GM18499 (cell line): ENCODE data around the gene EZR.
"Not testable (repeated sequence)": the region's sequence is repeated elsewhere in the genome, so short reads cannot be mapped to it uniquely, and the experiment has no call there.

Experiments
- ATAC-seq: cut with Tn5 transposase; IDR thresholded peaks from one replicate; pipeline ENCODE4 v1.9.1; 2021; ENCODE audit warnings: moderate number of reproducible peaks; ENCODE audit not compliant: insufficient read depth, unreplicated experiment

EZR gene

GRCh38 chr6:158843751-158844683, 24.8 kb upstream of the EZR start:
- no peak for ATAC-seq

GRCh38 chr6:158841358-158841757, 22.2 kb upstream of the EZR start:
- no peak for ATAC-seq

- ATAC-seq, result no peak
Observed at GRCh38 chr6:158840465-158840864, 21.3 kb upstream of the EZR start.

- ATAC-seq, result no peak
Observed at GRCh38 chr6:158839796-158840195, 20.6 kb upstream of the EZR start.

GRCh38 chr6:158838790-158839189, 19.6 kb upstream of the EZR start:
- not testable (repeated sequence) for ATAC-seq

GRCh38 chr6:158837684-158838625, 18.8 kb upstream of the EZR start:
- no peak for ATAC-seq

- ATAC-seq, result no peak
Observed at GRCh38 chr6:158836625-158837311, 17.6 kb upstream of the EZR start.

- no peak for ATAC-seq
Observed at GRCh38 chr6:158835616-158836221, 16.6 kb upstream of the EZR start.

- ATAC-seq, result no peak
Observed at GRCh38 chr6:158834675-158835385, 15.7 kb upstream of the EZR start.

GRCh38 chr6:158832807-158833206, 13.6 kb upstream of the EZR start:
- ATAC-seq, result not testable (repeated sequence)

GRCh38 chr6:158832026-158832425, 12.9 kb upstream of the EZR start:
- no peak for ATAC-seq

- ATAC-seq, result no peak
Observed at GRCh38 chr6:158831571-158831970, 12.4 kb upstream of the EZR start.

- no peak for ATAC-seq
Observed at GRCh38 chr6:158830736-158831135, 11.6 kb upstream of the EZR start.

- ATAC-seq, result no peak
Observed at GRCh38 chr6:158828807-158829206, 9.6 kb upstream of the EZR start.

GRCh38 chr6:158826819-158827501, 7.8 kb upstream of the EZR start:
- ATAC-seq, result no peak

GRCh38 chr6:158825951-158826306, 6.8 kb upstream of the EZR start:
- ATAC-seq, result no peak

- no peak for ATAC-seq
Observed at GRCh38 chr6:158825038-158825950, 6.1 kb upstream of the EZR start.

- not testable (repeated sequence) for ATAC-seq
Observed at GRCh38 chr6:158823616-158824015, 4.4 kb upstream of the EZR start.
